SK-N-SH treated with all-trans-retinoic acid at 6 μM for 48 hours (cell line): ENCODE data around the gene KIFC3.

Experiments used
- ESRRG ChIP-seq: fragments of 250-450 bp; sonication (Bioruptor Pico); IDR thresholded peaks from 2 replicates; pipeline ENCODE4 v1.6.1; 2021; ENCODE audit warnings: mild to moderate bottlenecking
- GLIS3 ChIP-seq: fragments of 250-450 bp; sonication (Bioruptor Pico); IDR thresholded peaks from 2 replicates; pipeline ENCODE4 v1.5.0; 2020; ENCODE audit warnings: mild to moderate bottlenecking, moderate library complexity
- ISL1 ChIP-seq: fragments of 250-450 bp; sonication (Bioruptor Pico); IDR thresholded peaks from 2 replicates; pipeline ENCODE4 v2.1.2; 2022; ENCODE audit warnings: mild to moderate bottlenecking, moderate library complexity
- RARB ChIP-seq: fragments of 250-450 bp; sonication (Bioruptor Pico); IDR thresholded peaks from 2 replicates; pipeline ENCODE4 v1.8.0; 2021; ENCODE audit warnings: mild to moderate bottlenecking, moderate library complexity
- TCF4 ChIP-seq: fragments of 250-450 bp; sonication (Bioruptor Pico); IDR thresholded peaks from 2 replicates; pipeline ENCODE4 v1.8.0; 2021; ENCODE audit warnings: mild to moderate bottlenecking, moderate library complexity, borderline replicate concordance
- ZC3H10 ChIP-seq: fragments of 250-450 bp; sonication (Bioruptor Pico); IDR thresholded peaks from 2 replicates; pipeline ENCODE4 v1.5.1; 2021; ENCODE audit warnings: mild to moderate bottlenecking, moderate library complexity
- ZFP3 ChIP-seq: fragments of 250-450 bp; sonication (Bioruptor Pico); IDR thresholded peaks from 2 replicates; pipeline ENCODE4 v1.5.0; 2020; ENCODE audit warnings: mild to moderate bottlenecking, moderate library complexity
- ZNF565 ChIP-seq: fragments of 450-650 bp; formaldehyde crosslinking; conservative IDR thresholded peaks from 2 replicates; pipeline ENCODE4 v1.5.0; 2020; ENCODE audit warnings: low read depth, mild to moderate bottlenecking, moderate library complexity
- ZNF70 ChIP-seq: fragments of 450-650 bp; formaldehyde crosslinking; IDR thresholded peaks from 2 replicates; pipeline ENCODE4 v1.5.0; 2020; ENCODE audit warnings: mild to moderate bottlenecking, moderate library complexity
- ZNF8 ChIP-seq: fragments of 450-650 bp; formaldehyde crosslinking; IDR thresholded peaks from 2 replicates; pipeline ENCODE4 v1.5.0; 2020; ENCODE audit warnings: mild to moderate bottlenecking, moderate library complexity
- TF ChIP-seq, protein P1 (sequence below): fragments of 250-450 bp; sonication (Bioruptor Pico); IDR thresholded peaks from 2 replicates; pipeline ENCODE4 v1.5.1; 2020; ENCODE audit warnings: low read depth, mild to moderate bottlenecking, moderate library complexity
- TF ChIP-seq, protein P2 (sequence below): fragments of 250-450 bp; sonication (Bioruptor Pico); IDR thresholded peaks from 2 replicates; pipeline ENCODE4 v1.8.0; 2020; ENCODE audit warnings: mild to moderate bottlenecking, moderate library complexity, borderline replicate concordance
- TF ChIP-seq, protein P3 (sequence below): fragments of 250-450 bp; sonication (Bioruptor Pico); IDR thresholded peaks from 2 replicates; pipeline ENCODE4 v1.8.0; 2021; ENCODE audit warnings: low read depth, mild to moderate bottlenecking, moderate library complexity, borderline replicate concordance

DNA sequence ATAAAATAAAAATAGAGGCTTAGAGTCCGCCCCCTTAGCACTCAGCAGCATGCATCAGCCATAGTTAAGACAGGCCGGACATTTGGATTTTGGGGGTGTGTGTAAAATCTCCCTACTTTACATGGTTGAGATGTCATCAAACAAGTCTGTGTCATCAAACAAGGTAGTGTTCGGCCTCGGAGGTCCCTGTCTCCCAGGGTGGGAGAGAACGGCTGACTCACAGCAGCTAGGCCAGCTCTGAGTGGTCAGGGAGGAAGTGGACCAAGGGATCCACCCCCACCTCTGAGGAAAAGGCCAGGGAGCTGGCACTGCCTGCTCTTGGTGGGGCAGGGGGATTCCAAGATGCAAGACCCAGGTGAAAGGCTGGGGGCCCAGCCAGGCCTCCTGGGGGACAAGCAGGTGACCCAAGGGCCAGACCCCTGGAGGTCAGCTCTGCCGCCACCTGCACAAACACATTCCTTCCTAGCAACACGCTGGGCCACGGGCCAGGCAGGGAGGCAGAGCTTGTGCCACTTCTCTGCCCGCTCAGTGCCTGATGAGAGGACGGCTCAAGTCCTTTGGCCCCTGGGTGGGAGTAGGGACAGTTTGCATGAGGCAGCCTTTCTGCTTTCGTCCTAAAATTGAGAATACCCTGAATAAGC, 28.5 kb downstream of the KIFC3 start:
- TF ChIP-seq, protein P1, sequence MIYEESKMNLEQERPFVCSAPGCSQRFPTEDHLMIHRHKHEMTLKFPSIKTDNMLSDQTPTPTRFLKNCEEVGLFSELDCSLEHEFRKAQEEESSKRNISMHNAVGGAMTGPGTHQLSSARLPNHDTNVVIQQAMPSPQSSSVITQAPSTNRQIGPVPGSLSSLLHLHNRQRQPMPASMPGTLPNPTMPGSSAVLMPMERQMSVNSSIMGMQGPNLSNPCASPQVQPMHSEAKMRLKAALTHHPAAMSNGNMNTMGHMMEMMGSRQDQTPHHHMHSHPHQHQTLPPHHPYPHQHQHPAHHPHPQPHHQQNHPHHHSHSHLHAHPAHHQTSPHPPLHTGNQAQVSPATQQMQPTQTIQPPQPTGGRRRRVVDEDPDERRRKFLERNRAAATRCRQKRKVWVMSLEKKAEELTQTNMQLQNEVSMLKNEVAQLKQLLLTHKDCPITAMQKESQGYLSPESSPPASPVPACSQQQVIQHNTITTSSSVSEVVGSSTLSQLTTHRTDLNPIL (CRISPR knock-in tag) = no peak
- TF ChIP-seq ZNF565 (CRISPR knock-in tag) (no peak), RARB (CRISPR knock-in tag) (no peak), ZFP3 (CRISPR knock-in tag) (no peak), ESRRG (CRISPR knock-in tag) (no peak), ZNF8 (CRISPR knock-in tag) (no peak), ZC3H10 (no peak), GLIS3 (CRISPR knock-in tag) (no peak), ZNF70 (CRISPR knock-in tag) (no peak), TCF4 (CRISPR knock-in tag) (no peak), ISL1 (CRISPR knock-in tag) (no peak)
- TF ChIP-seq, protein P2, sequence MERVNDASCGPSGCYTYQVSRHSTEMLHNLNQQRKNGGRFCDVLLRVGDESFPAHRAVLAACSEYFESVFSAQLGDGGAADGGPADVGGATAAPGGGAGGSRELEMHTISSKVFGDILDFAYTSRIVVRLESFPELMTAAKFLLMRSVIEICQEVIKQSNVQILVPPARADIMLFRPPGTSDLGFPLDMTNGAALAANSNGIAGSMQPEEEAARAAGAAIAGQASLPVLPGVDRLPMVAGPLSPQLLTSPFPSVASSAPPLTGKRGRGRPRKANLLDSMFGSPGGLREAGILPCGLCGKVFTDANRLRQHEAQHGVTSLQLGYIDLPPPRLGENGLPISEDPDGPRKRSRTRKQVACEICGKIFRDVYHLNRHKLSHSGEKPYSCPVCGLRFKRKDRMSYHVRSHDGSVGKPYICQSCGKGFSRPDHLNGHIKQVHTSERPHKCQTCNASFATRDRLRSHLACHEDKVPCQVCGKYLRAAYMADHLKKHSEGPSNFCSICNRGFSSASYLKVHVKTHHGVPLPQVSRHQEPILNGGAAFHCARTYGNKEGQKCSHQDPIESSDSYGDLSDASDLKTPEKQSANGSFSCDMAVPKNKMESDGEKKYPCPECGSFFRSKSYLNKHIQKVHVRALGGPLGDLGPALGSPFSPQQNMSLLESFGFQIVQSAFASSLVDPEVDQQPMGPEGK = no peak
- TF ChIP-seq, protein P3, sequence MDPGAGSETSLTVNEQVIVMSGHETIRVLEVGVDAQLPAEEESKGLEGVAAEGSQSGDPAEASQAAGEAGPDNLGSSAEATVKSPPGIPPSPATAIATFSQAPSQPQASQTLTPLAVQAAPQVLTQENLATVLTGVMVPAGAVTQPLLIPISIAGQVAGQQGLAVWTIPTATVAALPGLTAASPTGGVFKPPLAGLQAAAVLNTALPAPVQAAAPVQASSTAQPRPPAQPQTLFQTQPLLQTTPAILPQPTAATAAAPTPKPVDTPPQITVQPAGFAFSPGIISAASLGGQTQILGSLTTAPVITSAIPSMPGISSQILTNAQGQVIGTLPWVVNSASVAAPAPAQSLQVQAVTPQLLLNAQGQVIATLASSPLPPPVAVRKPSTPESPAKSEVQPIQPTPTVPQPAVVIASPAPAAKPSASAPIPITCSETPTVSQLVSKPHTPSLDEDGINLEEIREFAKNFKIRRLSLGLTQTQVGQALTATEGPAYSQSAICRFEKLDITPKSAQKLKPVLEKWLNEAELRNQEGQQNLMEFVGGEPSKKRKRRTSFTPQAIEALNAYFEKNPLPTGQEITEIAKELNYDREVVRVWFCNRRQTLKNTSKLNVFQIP (CRISPR knock-in tag) = no peak
